ENCODE data around the gene PROM2. TPM values are rescaled to one million over a fixed set of nuclear protein-coding genes. Genes with fewer than 3 reads are reported as not detected.

The PROM2 gene
- total RNA-seq, 1 donor from 2014 or later: 1.4 TPM

DNA sequence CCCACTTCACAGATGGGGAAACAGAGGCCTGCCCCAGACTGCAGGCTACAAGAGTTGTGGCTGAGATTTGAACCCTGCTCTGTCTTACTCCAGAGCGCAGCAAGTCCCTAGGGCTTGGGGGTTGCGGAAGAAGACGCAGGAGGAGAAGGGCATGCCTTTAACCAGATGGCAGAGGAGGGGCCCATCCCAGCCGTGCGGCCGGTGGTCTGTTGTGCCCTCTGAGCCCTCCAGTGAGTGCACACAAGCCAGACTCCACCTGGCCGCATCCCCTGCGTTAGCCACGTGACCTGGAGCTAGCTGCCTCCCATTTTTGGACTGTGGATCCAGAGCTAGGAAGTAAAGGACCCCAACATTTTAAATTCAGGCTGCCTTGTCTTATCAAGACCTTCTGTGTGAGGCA lies 25.7 kb downstream of the PROM2 start:
- no peaks in the 10 kb centered on the region for H3K4me1 Mint-ChIP-seq
- H3K4me3 Mint-ChIP-seq: no peak overlapping the region
- no peak for DNase-seq
- H3K27me3 Mint-ChIP-seq: peaks cover 6% of the 10 kb centered on the region
- H3K9me3 Mint-ChIP-seq: no peaks in the 10 kb centered on the region
- intact Hi-C loops (cut with micrococcal nuclease): no loop called here
- H3K36me3 Mint-ChIP-seq (ENCODE audit: low read depth): no peaks in the 10 kb centered on the region
- H3K27ac Mint-ChIP-seq: no peak overlapping the region

DNA sequence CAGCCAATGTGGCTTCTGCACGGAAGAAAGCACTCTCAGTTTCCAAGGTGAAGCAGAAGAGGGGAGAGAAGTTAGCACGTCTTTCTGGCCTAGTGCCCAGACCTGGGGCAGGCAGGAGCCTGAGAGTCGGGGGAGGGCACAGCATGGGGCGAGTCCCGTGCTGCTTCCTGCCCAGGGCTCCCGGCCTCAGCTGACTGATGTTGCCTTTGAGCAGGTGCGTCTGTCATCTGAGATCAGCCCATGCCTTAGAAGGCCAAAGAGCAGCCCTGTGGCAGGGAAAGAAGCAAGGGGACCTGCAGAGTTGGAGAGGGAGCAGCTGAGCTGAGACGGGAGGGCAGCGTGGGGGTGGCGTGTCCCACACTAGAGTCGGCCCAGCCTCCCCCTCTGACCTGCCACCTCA lies 26.2 kb downstream of the PROM2 start:
- intact Hi-C loops (cut with micrococcal nuclease): no loop called here
- Mint-ChIP-seq H3K4me3 (no peak overlapping the region), H3K36me3 (ENCODE audit: low read depth) (no peaks in the 10 kb centered on the region), H3K27ac (no peak overlapping the region), H3K9me3 (no peaks in the 10 kb centered on the region), H3K27me3 (peaks cover 6% of the 10 kb centered on the region), H3K4me1 (no peaks in the 10 kb centered on the region)
- DNase-seq: no peak

DNA sequence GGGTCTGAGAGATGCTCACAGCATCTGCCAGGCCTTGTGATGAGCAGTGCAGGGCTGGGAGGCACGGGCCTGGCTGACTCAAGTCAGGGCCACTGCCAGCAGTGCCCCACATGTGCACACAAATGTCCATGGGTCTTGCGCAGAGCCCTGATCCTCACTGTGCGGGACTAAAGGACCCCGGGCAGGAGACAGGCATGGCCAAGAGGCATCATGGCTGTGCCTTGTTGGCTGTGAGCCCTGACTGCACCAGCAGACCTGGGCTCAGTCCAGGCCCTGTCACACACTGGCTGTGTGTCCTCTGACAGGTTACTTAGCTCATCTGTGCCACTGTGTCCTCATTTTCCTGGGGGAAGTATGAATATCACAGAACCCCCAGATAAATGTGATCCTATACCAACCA lies 26.9 kb downstream of the PROM2 start:
- Mint-ChIP-seq H3K4me1 (no peaks in the 10 kb centered on the region), H3K27me3 (peaks cover 6% of the 10 kb centered on the region), H3K9me3 (no peaks in the 10 kb centered on the region), H3K27ac (no peak overlapping the region), H3K4me3 (no peak overlapping the region), H3K36me3 (ENCODE audit: low read depth) (no peaks in the 10 kb centered on the region)
- intact Hi-C loops (cut with micrococcal nuclease): no loop called here
- no peak for DNase-seq

DNA sequence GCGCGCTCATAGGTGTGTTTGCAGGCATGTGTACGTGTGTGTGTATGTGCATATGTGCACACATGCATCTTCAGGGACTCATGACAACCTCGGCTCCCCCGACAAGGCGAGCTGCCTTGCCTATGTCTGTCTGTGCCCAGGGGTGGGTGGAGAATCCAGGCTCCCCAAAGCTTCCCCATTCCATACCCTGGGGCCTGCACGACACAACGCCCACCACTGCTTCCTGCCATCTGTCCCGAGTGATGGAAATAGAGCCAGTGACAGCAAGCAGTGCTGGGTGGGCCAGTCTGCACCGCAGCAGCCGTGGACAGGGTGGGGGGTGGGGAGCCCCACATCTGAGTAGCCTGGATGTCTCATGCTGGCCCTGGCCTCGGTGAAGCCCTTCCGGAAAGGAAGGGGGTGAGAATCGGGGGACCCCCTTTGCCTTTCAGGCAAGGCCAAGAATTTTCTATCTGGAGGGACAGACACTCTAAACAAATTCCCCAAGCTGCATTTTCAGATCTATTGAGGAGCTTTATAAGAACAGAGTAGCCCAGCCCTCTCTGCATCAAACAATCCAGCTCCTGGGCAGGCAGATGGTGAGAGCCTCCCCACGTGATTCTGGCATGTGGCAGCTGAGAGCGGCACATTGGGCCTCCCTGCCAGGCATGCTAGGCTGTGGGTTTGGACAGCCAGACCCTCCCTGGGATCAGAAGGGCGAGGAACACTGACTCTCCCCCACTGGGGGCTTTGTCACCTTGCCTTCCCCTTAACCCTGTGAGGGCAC lies 27.8 kb downstream of the PROM2 start:
- Mint-ChIP-seq H3K27me3 (peaks cover 2% of the 10 kb centered on the region), H3K36me3 (ENCODE audit: low read depth) (no peaks in the 10 kb centered on the region), H3K9me3 (no peaks in the 10 kb centered on the region), H3K27ac (no peak overlapping the region), H3K4me3 (no peak overlapping the region), H3K4me1 (no peaks in the 10 kb centered on the region)
- intact Hi-C loops (cut with micrococcal nuclease): no loop called here
- DNase-seq: no peak

DNA sequence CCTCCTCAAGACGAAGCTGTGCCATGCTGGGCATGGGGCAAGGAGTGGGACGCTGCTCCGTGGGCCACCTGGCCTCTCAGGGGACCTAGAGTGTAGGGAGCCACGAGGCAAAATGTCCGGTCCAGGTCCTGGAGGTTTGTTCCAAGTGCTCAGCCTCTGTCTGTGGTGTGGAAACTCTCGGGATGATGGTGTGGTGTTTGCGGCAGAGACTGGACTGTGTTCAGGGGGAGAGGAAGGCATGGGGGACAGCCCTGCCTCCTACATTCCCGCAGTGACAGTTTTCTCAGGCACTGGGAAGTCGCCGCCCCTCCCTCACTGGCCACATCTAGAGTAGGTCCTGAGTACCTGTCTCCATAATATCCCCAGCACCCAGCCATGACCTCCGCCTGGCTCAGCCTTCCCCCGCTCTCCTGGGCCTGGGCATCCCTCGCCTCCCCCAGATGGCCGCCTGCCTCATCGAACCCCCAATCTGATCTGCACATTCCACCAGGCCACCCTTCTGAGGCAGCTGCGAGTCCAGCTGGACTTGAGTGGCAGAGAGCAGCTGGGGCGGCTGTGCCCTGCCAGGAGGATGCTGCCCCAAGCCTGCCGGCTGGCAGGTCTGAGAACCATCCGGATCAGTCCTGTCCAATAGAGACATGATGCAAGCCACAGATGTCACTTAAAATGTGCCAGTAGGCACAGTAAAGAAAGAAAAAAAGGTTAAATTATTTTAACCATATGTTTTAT lies 29.1 kb downstream of the PROM2 start:
- no peaks in the 10 kb centered on the region for H3K9me3 Mint-ChIP-seq
- no peak for DNase-seq
- H3K36me3 Mint-ChIP-seq (ENCODE audit: low read depth): no peaks in the 10 kb centered on the region
- H3K4me3 Mint-ChIP-seq: no peak overlapping the region
- H3K27ac Mint-ChIP-seq: no peak overlapping the region
- no peaks in the 10 kb centered on the region for H3K27me3 Mint-ChIP-seq
- no peaks in the 10 kb centered on the region for H3K4me1 Mint-ChIP-seq
- intact Hi-C loops (cut with micrococcal nuclease): no loop called here

DNA sequence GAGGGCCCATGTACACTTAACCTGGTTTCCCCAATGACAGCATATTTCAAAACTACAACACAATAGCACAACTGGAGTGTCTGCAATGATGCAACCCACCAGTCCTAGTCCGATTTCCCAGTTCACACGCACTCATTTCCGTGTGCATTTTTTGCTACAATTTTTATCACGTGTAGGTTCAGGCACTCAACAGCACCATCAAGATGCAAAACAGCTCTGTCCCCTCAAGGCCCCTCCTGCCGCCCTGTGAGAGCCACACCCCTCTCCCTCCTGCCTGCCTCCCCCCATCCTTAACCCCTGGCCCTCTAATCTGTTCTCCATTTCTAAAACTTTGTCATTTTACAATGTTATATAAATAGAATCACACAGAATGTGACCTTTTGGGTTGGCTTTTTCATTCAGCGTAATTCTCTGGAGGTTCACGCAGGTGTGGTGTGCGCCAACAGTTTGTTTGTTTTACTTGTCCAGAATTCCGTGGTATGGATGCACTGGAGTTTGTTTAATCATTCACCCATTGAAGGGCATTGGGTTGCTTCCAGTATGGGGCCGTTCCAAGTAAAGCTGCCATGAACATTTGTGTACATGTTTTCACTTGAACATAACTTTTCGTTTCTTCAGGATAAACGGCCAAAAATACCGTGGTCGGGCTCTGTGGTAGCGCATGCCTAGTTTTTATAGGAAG lies 31.3 kb downstream of the PROM2 start:
- DNase-seq: no peak
- Mint-ChIP-seq H3K27ac (no peak overlapping the region), H3K9me3 (no peaks in the 10 kb centered on the region), H3K4me1 (no peaks in the 10 kb centered on the region), H3K27me3 (no peaks in the 10 kb centered on the region), H3K36me3 (ENCODE audit: low read depth) (no peaks in the 10 kb centered on the region), H3K4me3 (no peak overlapping the region)
- intact Hi-C loops (cut with micrococcal nuclease): no loop called here

DNA sequence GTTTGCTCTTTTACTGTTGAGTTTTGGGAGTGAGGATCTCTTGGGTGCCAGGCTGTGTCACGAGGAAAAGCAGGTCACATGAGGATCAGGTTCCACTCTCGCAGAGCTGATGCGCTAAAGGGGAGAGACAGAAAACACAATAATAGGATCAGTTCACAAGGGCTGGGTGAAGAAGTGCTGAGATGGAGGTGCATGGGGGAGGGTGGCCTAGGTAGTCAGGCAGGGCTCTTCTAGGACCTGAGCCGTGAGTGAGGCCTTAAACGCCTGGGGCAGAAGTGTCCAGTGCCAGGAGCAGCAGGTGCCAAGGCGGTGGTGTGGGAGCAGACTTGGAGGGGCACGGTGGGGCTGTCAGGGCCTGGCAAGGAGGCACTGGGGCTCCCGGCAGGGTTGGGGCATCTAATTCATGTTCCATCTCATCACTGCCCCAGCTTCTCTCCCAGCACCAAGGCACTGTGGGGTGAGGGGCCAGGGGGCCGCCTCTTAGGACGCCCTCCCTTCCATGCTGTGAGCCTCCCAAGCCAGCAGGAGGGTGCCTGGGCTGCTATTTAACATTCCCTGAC lies 32.2 kb downstream of the PROM2 start:
- Mint-ChIP-seq H3K27ac (no peak overlapping the region), H3K4me1 (no peaks in the 10 kb centered on the region), H3K4me3 (no peak overlapping the region), H3K9me3 (no peaks in the 10 kb centered on the region), H3K27me3 (no peaks in the 10 kb centered on the region), H3K36me3 (ENCODE audit: low read depth) (no peaks in the 10 kb centered on the region)
- intact Hi-C loops (cut with micrococcal nuclease): no loop called here
- no peak for DNase-seq

DNA sequence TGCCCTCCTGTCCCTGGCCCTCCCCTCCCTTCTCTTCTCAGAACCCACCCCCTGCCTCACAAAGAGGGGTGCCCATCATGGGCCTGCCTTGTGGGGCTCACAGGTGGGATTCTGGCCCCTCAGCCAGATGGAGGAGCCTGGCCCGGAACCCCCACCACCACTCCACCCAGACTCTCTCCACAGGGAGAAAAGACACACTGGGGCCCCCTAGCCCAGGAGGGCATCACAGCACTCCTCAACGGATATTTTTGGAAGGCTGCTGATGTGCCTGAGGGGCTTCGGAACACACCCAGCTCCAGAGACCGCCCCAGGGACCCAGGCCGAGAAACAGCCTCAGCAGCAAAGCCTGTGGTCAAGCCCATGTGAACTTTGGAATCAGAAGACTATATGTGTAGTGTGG lies 32.8 kb downstream of the PROM2 start:
- no peaks in the 10 kb centered on the region for H3K36me3 Mint-ChIP-seq (ENCODE audit: low read depth)
- H3K4me3 Mint-ChIP-seq: no peak overlapping the region
- no peak overlapping the region for H3K27ac Mint-ChIP-seq
- no peaks in the 10 kb centered on the region for H3K27me3 Mint-ChIP-seq
- H3K4me1 Mint-ChIP-seq: no peaks in the 10 kb centered on the region
- no peaks in the 10 kb centered on the region for H3K9me3 Mint-ChIP-seq
- intact Hi-C loops (cut with micrococcal nuclease): no loop called here
- no peak for DNase-seq

DNA sequence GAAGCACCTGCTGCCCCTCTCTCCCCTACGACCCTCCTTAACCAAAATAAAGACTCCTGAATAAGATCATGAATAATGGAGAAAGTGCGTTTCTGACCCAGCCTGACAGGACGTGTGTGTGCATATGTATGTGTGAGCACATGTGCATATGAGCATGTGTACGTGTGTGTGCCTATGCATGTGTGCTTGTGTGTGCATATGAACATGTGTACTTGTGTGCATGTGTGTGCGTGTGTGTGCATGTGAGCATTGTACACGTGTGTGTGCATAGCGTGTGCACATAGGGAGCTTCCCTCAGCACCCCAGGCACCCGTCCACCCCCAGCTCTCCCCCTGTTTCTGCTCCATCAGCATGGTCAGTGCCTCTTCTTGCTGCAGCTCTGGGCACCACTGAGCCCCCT lies 33.6 kb downstream of the PROM2 start:
- no peak for DNase-seq
- no peak overlapping the region for H3K27ac Mint-ChIP-seq
- no peaks in the 10 kb centered on the region for H3K4me1 Mint-ChIP-seq
- no peaks in the 10 kb centered on the region for H3K36me3 Mint-ChIP-seq (ENCODE audit: low read depth)
- H3K27me3 Mint-ChIP-seq: no peaks in the 10 kb centered on the region
- intact Hi-C loops (cut with micrococcal nuclease): no loop called here
- no peaks in the 10 kb centered on the region for H3K9me3 Mint-ChIP-seq
- H3K4me3 Mint-ChIP-seq: no peak overlapping the region

DNA sequence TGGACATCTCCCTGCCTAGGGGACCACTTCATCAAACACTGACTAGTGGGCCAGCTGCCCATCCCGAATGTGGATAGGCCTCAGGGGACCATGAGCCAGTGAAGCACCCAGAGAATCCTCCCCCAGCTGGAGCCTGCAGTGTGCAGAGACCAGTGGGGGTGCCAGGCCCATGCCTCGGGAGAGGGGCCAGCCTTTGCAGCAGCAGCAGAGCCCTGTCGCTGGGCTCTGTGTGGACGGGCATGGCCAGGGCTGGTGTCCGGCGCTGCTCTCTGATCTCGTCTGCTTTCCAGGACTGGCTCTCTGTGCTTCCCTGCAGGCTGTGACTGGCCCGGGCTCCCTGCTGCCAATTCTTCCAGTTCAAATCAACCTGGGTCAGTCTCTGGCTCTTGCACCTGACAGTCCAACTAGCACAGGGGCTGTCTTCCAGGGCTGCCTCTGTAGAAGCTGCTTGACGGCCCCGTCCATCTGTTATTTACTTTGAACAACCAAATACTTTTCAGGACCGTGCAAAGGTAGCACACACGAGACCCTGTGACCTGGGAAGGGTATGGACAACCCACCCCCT lies 34.3 kb downstream of the PROM2 start:
- Mint-ChIP-seq H3K4me3 (no peak overlapping the region), H3K27me3 (no peaks in the 10 kb centered on the region), H3K27ac (no peak overlapping the region), H3K36me3 (ENCODE audit: low read depth) (no peaks in the 10 kb centered on the region), H3K4me1 (no peaks in the 10 kb centered on the region), H3K9me3 (no peaks in the 10 kb centered on the region)
- intact Hi-C loops (cut with micrococcal nuclease): no loop called here
- no peak for DNase-seq

DNA sequence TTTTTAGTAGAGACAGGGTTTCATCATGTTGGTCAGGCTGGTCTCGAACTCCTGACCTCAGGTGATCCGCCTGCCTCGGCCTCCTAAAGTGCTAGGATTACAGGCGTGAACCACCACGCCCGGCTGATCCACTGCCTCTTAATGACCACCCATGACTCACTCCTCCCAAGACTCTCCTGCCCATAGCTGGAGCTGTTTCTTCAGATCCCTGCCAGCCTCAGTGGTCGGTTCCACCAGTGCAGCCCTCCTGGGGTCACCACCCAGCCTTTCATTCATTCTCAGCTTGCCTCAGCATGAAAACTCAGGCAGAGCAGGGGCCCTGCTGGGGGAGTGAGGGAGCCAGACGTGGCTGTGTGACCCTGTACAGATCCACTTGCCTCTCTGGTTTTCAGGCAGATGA lies 35.4 kb downstream of the PROM2 start:
- no peaks in the 10 kb centered on the region for H3K4me1 Mint-ChIP-seq
- H3K27ac Mint-ChIP-seq: no peak overlapping the region
- no peaks in the 10 kb centered on the region for H3K9me3 Mint-ChIP-seq
- no peak for DNase-seq
- H3K27me3 Mint-ChIP-seq: no peaks in the 10 kb centered on the region
- intact Hi-C loops (cut with micrococcal nuclease): no loop called here
- H3K36me3 Mint-ChIP-seq (ENCODE audit: low read depth): no peaks in the 10 kb centered on the region
- no peak overlapping the region for H3K4me3 Mint-ChIP-seq

DNA sequence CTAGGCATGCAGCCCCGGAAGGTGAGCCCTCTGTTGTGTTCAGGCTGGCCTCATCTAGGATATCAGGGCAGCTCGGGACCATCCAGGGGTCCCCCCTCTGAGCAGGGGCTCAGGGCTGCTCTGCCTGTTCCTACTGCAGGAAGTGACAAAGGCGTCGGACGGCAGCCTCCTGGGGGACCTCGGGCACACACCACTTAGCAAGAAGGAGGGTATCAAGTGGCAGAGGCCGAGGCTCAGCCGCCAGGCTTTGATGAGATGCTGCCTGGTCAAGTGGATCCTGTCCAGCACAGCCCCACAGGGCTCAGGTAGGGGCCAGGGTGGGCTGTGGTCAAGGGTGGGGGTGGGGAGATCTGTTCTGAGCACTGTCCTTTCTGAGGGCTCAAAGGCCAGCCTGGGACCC lies 36.0 kb downstream of the PROM2 start:
- Mint-ChIP-seq H3K27me3 (no peaks in the 10 kb centered on the region), H3K9me3 (no peaks in the 10 kb centered on the region), H3K4me1 (no peaks in the 10 kb centered on the region), H3K4me3 (no peak overlapping the region), H3K27ac (no peak overlapping the region), H3K36me3 (ENCODE audit: low read depth) (no peaks in the 10 kb centered on the region)
- intact Hi-C loops (cut with micrococcal nuclease): no loop called here
- DNase-seq: no peak

DNA sequence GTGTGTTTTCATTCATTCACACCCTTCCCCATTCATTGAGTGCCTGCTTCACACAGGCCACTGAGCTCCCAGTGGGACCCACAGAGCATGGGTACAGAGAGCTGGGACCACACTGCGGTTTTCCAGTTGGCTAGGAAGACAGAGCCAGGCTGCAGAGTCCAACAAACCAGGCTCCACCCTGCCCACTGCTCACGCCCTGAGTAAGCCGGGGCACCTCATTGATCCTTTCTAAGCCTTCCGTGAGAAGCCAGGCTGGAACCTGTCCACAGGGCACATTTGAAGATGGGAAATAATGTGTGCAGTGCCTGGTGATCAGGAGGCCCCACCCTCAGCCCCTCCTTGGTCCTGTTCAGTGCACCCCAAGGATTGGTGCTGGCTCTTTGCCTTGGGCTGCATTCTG lies 36.4 kb downstream of the PROM2 start:
- intact Hi-C loops (cut with micrococcal nuclease): no loop called here
- Mint-ChIP-seq H3K4me3 (no peak overlapping the region), H3K4me1 (no peaks in the 10 kb centered on the region), H3K36me3 (ENCODE audit: low read depth) (no peaks in the 10 kb centered on the region), H3K27ac (no peak overlapping the region), H3K27me3 (no peaks in the 10 kb centered on the region), H3K9me3 (no peaks in the 10 kb centered on the region)
- DNase-seq: no peak

All from activated CD4-positive, alpha-beta T cell treated with anti-CD3 and anti-CD28 coated beads, Interleukin-2, amount 10 ng/mL, durations not matched to agents 24 days and 14 days (primary cell).